A549 treated with GW870086 at 1 μM for 4 hours (cell line): Measurements from ENCODE around the gene CCDC38. TPM values are rescaled to one million over a fixed set of nuclear protein-coding genes. Genes with fewer than 3 reads are reported as not detected.

Source experiments
- total RNA-seq: library from RNA; stranded (reverse); fragments of 200-300 nt; extraction: Qiagen RNA extraction; gene quantifications from 5 replicates; pipeline ENCODE4 v1.2.3, GENCODE V29; 2022; ENCODE audit warnings: low read depth

The CCDC38 gene
- 0.07 to 0.16 TPM (median 0.11 TPM) in 4 of 5 replicates, not detected in the other for total RNA-seq

GRCh38 chr12:95942524-95943329 is at the start of gene CCDC38:
TSS of gene CCDC38 (minus strand) at chr12:95942614. CDS start at chr12:95936509, 6,105 bp downstream.

DNA sequence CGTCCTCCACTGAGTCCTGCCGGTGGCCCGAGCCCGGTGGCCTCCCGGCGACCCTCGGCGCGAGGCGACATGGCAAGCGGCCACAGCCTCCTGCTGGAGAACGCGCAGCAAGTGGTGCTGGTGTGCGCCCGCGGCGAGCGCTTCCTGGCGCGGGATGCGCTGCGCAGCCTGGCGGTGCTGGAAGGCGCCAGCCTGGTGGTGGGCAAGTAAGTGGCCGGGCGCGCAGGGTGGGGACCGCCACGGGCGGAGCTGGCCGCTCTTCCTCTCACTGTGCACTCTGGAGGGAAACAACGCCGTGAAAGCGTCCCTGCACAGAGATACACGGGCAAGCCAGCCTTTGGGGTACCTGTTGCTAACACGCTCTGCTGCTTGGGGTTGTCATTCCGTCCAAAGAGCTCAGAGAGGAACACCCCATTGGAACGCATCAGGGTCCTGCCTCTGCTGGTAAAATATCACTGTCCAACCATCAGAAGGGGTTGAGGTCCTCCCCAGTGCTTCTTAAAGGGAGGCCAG is 972 bp upstream of the CCDC38 start, which contains the start of gene AMDHD1:
Gene AMDHD1, plus strand, starts transcription at position 2 of the 513 bp plus-strand sequence. Its CDS starts 68 bp downstream, at position 70.

DNA sequence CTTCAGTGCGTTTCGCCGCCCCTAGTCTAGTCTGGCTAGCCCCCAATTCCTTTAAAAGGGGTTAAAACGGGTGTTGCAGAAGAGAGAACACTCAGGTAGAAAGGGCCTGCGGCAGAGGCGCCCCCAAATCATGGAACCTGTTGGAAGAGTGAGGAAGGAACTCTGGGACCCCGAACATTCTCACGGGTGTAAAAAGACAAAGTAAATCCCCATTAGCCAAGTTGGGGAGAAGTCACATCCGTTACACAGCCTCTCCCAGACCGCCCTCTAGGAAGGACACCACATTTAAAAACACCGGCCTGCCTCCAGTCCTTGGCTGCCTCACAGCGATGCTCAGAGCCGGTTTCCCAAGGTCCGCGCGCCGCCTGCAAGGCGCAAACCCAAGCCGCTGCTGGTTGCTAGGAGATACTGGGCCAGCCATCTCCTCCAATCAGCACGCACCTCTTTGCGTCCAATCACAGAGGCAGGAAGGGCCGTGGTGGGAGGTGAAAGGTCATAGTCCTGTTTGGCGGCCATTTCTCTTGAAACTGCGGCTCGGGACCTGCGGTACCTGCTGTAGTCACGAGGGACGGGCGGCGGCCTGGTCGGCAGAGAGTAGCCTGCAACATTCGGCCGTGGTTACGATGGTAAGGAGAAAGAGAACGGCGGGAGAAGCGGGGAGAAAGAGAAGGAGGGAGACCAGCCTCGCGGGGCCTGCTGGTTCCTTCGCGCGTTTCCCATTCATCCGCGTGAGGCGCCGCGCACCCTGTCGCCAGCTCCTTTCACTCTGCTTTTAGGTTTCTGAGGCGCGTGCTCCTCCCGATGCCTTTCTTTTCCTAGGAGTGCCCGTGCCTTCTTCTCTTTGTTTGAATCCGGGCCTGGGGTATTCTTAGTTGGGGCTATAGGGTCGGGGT is 83.7 kb downstream of the CCDC38 start, which contains the start of gene SNRPF:
Gene SNRPF, plus strand, starts transcription at position 502 of the 893 bp plus-strand sequence. Its CDS starts 122 bp downstream, at position 624.

Other genes with a start within 250 kb of the CCDC38 start
- gene NTN4, start 151.8 kb downstream of the CCDC38 start, total RNA-seq: 40.7 to 53.3 TPM (median 47.0 TPM) in 5 replicates
- gene SNRPF, start 83.7 kb downstream of the CCDC38 start, total RNA-seq: 111 to 150 TPM (median 129 TPM) in 5 replicates
- gene AMDHD1, start 717 bp upstream of the CCDC38 start, total RNA-seq: 1.9 to 2.8 TPM (median 2.2 TPM) in 5 replicates
- gene HAL, start 53.7 kb upstream of the CCDC38 start, total RNA-seq: 0.29 to 0.75 TPM (median 0.36 TPM) in 5 replicates
- 86.8 to 108 TPM (median 101 TPM) in 5 replicates for gene LTA4H, start 93.0 kb upstream of the CCDC38 start, total RNA-seq